ENCODE data around the gene LRRN4CL.
A peak's percentile ranks its signal among the peaks of the same experiment; 100 is the strongest.

Gene LRRN4CL

DNA sequence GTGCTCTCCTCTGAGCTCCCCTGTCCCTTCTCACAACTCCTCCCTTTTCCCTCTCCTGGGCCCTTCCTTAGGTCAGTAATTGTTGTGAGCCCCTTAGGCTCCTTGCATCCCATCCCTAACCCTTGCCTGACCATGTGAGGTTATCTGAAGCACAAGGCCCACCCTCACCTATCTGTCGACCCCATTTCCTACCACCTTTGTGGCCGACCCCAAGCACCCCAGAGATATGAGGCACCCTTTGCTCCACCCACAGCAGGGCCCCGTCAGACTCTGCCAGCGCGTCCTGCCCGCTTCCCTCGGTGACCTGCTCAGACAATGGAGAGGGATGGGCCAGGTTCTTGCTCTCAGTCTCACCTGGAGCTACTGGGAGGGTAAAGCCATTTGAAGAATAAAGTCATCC lies 19.5 kb upstream of the LRRN4CL start:
- DNase-seq: no peak
- TF ChIP-seq CTCF (IDR thresholded peaks at IDR 0.05; ENCODE audit: low read depth, low read length, missing control alignments): no peak
- peaks cover 27% of the 10 kb centered on the region for H3K36me3 ChIP-seq (replicated peaks)

GRCh38 chr11:62708392-62708791 lies 19.1 kb upstream of the LRRN4CL start:
- H3K27ac ChIP-seq: no peak overlapping the region
- H3K4me3 ChIP-seq (ENCODE audit: low read depth, low read length): no peak overlapping the region
- DNase-seq: no peak
- in situ Hi-C loops (cut with HindIII; ENCODE audit: low pct_ligation_motif_present, low sequenced_read_pairs): no loop called here
- no peak for TF ChIP-seq CTCF (IDR thresholded peaks at IDR 0.05; ENCODE audit: low read depth, low read length, missing control alignments)
- H3K27me3 ChIP-seq (replicated peaks): no peaks in the 10 kb centered on the region
- H3K36me3 ChIP-seq (replicated peaks): peaks cover 27% of the 10 kb centered on the region

More for the DNA sequence above, 19.5 kb upstream of the LRRN4CL start:
- Histone ChIP-seq H3K27me3 (replicated peaks) (no peaks in the 10 kb centered on the region), H3K4me3 (ENCODE audit: low read depth, low read length) (peak overlapping the region; percentile 66), H3K27ac (peak overlapping the region; percentile 76)
- in situ Hi-C loops (cut with HindIII; ENCODE audit: low pct_ligation_motif_present, low sequenced_read_pairs): no loop called here

- Histone ChIP-seq H3K36me3 (replicated peaks) (peaks cover 20% of the 10 kb centered on the region), H3K27me3 (replicated peaks) (no peaks in the 10 kb centered on the region), H3K27ac (no peak within 1 kb of the TSS), H3K4me3 (ENCODE audit: low read depth, low read length) (peak within 1 kb of the TSS; percentile 55)
- TF ChIP-seq CTCF (IDR thresholded peaks at IDR 0.05; ENCODE audit: low read depth, low read length, missing control alignments): no peak
- in situ Hi-C loops (cut with HindIII; ENCODE audit: low pct_ligation_motif_present, low sequenced_read_pairs): no loop called here
- DNase-seq: no peak
These were observed 18.0 kb upstream of the LRRN4CL start, which contains the start of the genes BSCL2 and GNG3 for GRCh38 chr11:62707277-62707861. Gene BSCL2, minus strand, starts transcription at chr11:62707424. Its CDS starts 229 bp downstream, at chr11:62707195. Gene GNG3, plus strand, starts transcription at chr11:62707676. Its CDS starts 620 bp downstream, at chr11:62708296.

GRCh38 chr11:62706850-62707247 lies 17.5 kb upstream of the LRRN4CL start:
- H3K27ac ChIP-seq: no peak overlapping the region
- H3K27me3 ChIP-seq (replicated peaks): no peaks in the 10 kb centered on the region
- H3K4me3 ChIP-seq (ENCODE audit: low read depth, low read length): peak overlapping the region; percentile 55
- no peak for TF ChIP-seq CTCF (IDR thresholded peaks at IDR 0.05; ENCODE audit: low read depth, low read length, missing control alignments)
- H3K36me3 ChIP-seq (replicated peaks): peaks cover 17% of the 10 kb centered on the region
- in situ Hi-C loops (cut with HindIII; ENCODE audit: low pct_ligation_motif_present, low sequenced_read_pairs): no loop called here
- no peak for DNase-seq

- DNase-seq: peak; percentile 89
- Histone ChIP-seq H3K4me3 (ENCODE audit: low read depth, low read length) (peak overlapping the region; percentile 79), H3K27ac (peak overlapping the region; percentile 48), H3K27me3 (replicated peaks) (no peaks in the 10 kb centered on the region), H3K36me3 (replicated peaks) (peaks cover 15% of the 10 kb centered on the region)
- TF ChIP-seq CTCF (IDR thresholded peaks at IDR 0.05; ENCODE audit: low read depth, low read length, missing control alignments): no peak
- in situ Hi-C loops (cut with HindIII; ENCODE audit: low pct_ligation_motif_present, low sequenced_read_pairs): no loop called here
These were observed 16.8 kb upstream of the LRRN4CL start for GRCh38 chr11:62705880-62706849.

All from brain microvascular endothelial cell (primary cell).